ENCODE measurements around the gene SPO11.

DNA sequence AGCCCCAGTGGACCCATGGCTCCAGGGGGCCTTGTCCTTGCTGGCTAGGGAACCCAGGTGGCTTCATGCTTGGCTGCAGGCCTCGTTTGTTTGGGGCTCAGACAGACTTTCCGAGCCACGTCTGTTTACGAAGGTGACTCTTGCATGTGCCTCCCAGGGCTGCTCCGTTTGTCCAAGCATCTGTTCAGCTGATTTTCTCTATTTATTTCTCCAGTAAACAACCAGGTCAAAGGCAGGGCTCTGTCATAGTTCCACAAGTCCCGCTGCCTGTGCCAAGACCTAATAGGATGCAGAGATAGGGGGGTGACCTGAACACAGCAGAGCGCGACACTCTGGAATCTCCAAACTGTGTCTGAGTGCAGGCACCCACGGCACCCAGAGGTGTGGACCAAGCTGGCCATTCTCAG, 12.8 kb upstream of the SPO11 start:
- no peak for TF ChIP-seq ELK1 (IDR thresholded peaks at IDR 0.05; ENCODE audit: borderline replicate concordance, low read depth, low read length)
- no peak for TF ChIP-seq CTCF (conservative IDR thresholded peaks at IDR 0.05; ENCODE audit: low read depth, low read length)
- no peak for TF ChIP-seq RAD21 (IDR thresholded peaks at IDR 0.05; ENCODE audit: low read length)
- no peak for TF ChIP-seq POLR2A (IDR thresholded peaks at IDR 0.05; ENCODE audit: low read depth, low read length)
- no peak for TF ChIP-seq CHD1 (IDR thresholded peaks at IDR 0.05; ENCODE audit: low read depth, low read length)

All from IMR-90 (cell line).